ENCODE data around the gene KNDC1.
"Not testable (repeated sequence)": the region's sequence is repeated elsewhere in the genome, so short reads cannot be mapped to it uniquely, and the experiment has no call there.

Gene KNDC1

GRCh38 chr10:133159950-133160825, at the start of gene KNDC1:
Gene KNDC1 (plus strand): TSS chr10:133160219. CDS start chr10:133160468, 249 bp downstream.
- DNase-seq, result no peak

GRCh38 chr10:133110609-133111275, 49.3 kb upstream of the KNDC1 start:
- DNase-seq, result no peak

GRCh38 chr10:133111640-133112039, 48.4 kb upstream of the KNDC1 start:
- DNase-seq, result not testable (repeated sequence)

GRCh38 chr10:133113146-133113830, 46.7 kb upstream of the KNDC1 start:
- DNase-seq, result no peak

GRCh38 chr10:133113847-133114246, 46.2 kb upstream of the KNDC1 start:
- no peak for DNase-seq

- DNase-seq, result no peak
Measured at GRCh38 chr10:133114251-133114650, 45.8 kb upstream of the KNDC1 start.

- no peak for DNase-seq
Measured at GRCh38 chr10:133114726-133115452, 45.1 kb upstream of the KNDC1 start.

GRCh38 chr10:133115453-133115842, 44.6 kb upstream of the KNDC1 start:
- DNase-seq, result no peak

GRCh38 chr10:133115976-133116375, 44.0 kb upstream of the KNDC1 start:
- no peak for DNase-seq

- no peak for DNase-seq
Measured at GRCh38 chr10:133116455-133116854, 43.6 kb upstream of the KNDC1 start.

- no peak for DNase-seq
Measured at GRCh38 chr10:133117036-133117687, 42.9 kb upstream of the KNDC1 start.

- no peak for DNase-seq
Measured at GRCh38 chr10:133117688-133118071, 42.3 kb upstream of the KNDC1 start.

GRCh38 chr10:133121479-133121878, 38.5 kb upstream of the KNDC1 start:
- no peak for DNase-seq

GRCh38 chr10:133122171-133122935, 37.7 kb upstream of the KNDC1 start:
- no peak for DNase-seq

- no peak for DNase-seq
Measured at GRCh38 chr10:133123050-133123745, 36.8 kb upstream of the KNDC1 start.

- DNase-seq, result no peak
Measured at GRCh38 chr10:133123746-133124356, 36.2 kb upstream of the KNDC1 start.

- no peak for DNase-seq
Measured at GRCh38 chr10:133124357-133125211, 35.4 kb upstream of the KNDC1 start.

GRCh38 chr10:133125901-133126300, 34.1 kb upstream of the KNDC1 start:
- no peak for DNase-seq

All from NCI-H2029 (cell line).